Inferior parietal cortex (tissue), 1 donor: ENCODE measurements around the gene ANK2.
A peak's percentile ranks its signal among the peaks of the same experiment; 100 is the strongest.
"Not testable (repeated sequence)": the region's sequence is repeated elsewhere in the genome, so short reads cannot be mapped to it uniquely, and the experiment has no call there.

ENCODE experiments used
- DNase-seq: peaks from one replicate; pipeline ENCODE4 v3.0.0-alpha.2; 2016; ENCODE audit errors: extremely low spot score

The ANK2 gene

DNA sequence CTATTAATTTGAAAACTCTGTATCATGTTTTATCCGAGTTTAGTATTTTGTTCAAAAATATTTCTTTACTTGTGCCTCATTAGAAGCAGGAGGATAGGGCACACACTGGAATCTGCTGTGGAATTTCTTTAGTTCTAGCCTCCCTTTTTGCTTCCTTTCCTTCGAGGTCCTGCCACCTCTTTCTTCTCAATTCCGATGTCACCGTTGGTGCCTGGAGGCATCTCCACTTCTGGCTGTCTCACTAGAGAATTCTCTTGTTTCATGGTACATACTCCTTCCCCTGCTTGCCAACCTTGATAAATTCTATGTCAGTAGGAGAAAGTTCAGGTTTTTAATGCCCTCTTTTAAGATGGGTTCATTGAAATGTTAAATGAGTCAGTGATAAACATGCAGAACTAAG, 140.1 kb downstream of the ANK2 start:
- DNase-seq = no peak

DNA sequence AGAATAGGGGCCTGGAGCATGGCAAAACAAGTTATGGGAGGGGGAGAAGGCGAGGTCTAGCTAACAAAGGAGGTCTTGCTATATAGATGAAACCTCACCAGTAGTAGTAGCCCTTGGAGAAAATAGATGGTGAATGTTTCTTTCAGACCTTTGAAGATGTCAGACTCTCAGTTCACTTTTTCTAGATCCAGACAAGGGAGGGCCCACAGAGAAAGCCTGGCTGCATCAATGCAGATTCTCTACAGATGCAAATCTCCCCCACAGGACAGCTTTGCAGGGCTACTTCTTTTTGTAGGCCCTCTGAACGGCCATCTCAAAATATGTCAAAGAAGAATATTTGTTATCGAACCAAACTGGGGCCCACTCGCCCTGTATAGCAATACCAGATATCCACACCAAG, 159.7 kb downstream of the ANK2 start:
- no peak for DNase-seq

GRCh38 chr4:113209652-113210320, 160.3 kb downstream of the ANK2 start:
- no peak for DNase-seq

GRCh38 chr4:113212613-113213012, 163.2 kb downstream of the ANK2 start:
- DNase-seq = peak; percentile 30

DNA sequence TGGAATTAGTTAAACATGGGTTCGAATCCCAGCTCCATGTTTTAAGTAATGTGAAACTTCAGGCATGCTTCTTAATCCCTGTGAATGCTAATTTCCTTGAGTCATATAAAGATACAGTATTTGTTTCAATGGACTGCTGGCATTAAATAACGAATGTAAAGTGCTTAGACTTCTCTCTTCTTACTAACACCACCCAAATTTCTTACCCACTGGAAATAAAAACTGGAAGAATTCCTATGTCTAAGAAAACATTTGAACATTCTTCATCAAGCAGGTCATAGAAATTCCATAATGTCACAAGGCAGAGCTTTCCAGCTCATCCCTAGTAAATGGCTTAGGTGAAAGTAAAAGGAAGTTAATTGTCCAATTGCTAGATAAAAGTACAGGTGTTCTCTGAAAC, 172.5 kb downstream of the ANK2 start:
- no peak for DNase-seq

- DNase-seq = no peak
Observed at GRCh38 chr4:113222471-113222870, 173.0 kb downstream of the ANK2 start.

- no peak for DNase-seq
Observed at GRCh38 chr4:113223001-113223400, 173.5 kb downstream of the ANK2 start.

- DNase-seq = no peak
Observed at GRCh38 chr4:113232194-113232593, 182.7 kb downstream of the ANK2 start.

DNA sequence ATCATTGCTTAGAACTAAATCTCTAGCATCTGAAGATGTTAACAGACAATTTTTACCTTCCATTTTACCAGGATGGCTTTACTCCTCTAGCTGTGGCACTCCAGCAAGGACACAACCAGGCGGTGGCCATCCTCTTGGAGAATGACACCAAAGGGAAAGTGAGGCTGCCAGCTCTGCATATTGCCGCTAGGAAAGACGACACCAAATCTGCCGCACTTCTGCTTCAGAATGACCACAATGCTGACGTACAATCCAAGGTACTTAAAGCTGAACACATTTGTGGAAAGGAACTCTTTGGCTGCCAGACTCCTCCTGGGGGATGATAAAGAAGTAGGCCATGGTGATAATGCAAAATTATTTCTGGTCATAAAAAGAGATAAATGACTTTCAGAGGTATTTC, 187.5 kb downstream of the ANK2 start:
- DNase-seq = no peak

- no peak for DNase-seq
Observed at GRCh38 chr4:113243312-113243711, 193.9 kb downstream of the ANK2 start.

GRCh38 chr4:113244747-113245146, 195.3 kb downstream of the ANK2 start:
- not testable (repeated sequence) for DNase-seq

DNA sequence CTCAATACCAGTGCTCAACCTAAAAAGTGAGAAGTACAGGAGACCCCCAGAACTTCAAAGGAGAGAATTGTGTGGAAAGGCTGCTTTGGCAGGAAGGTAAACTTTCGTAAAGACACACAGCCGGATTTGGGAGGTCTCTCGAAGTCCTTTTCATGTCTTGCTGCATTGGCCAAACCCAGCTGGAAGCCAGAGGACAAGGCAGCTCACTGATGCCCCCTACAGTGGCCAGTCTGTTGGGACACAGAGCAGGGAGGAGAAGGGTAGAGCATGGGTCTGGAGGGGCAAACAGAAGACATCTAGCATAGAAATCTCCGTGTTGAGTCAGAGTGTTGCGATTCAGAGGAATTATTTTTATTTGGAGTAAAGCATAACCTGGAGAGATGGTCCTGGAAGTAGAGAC, 198.9 kb downstream of the ANK2 start:
- DNase-seq = no peak

DNA sequence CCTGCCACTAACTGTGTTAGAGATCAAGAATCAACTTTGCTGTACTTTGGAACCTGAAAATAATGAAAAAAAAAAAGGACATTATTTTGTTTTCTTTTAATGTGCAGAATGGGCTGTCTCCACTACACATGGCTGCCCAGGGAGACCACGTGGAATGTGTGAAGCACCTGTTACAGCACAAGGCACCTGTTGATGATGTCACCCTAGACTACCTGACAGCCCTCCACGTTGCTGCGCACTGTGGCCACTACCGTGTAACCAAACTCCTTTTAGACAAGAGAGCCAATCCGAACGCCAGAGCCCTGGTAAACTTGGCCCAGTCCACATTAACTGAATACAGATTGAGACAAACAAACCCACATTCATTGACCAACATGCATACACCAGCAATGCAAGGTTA, 206.2 kb downstream of the ANK2 start:
- no peak for DNase-seq

GRCh38 chr4:113256946-113257345, 207.5 kb downstream of the ANK2 start:
- DNase-seq = no peak

DNA sequence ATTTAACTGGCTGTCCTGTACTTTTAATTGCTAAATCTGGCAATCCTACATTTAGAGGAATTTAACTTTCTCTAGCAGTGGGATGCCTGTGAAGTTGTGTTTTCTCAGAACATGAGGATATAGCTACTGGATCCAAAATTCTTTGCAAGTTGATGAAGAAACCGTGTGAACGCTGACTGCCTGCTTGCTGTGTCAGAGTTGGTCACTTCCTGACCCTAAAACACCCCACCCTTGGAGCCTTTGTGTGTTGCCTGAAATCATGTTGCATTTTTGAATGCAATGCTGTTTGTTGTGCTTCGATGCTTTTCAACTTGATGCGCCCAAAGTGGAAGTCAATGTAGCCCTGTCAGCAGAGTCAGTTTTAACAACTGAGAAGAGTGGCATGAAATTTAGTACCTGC, 211.2 kb downstream of the ANK2 start:
- no peak for DNase-seq

- no peak for DNase-seq
Observed at GRCh38 chr4:113263274-113263673, 213.8 kb downstream of the ANK2 start.

DNA sequence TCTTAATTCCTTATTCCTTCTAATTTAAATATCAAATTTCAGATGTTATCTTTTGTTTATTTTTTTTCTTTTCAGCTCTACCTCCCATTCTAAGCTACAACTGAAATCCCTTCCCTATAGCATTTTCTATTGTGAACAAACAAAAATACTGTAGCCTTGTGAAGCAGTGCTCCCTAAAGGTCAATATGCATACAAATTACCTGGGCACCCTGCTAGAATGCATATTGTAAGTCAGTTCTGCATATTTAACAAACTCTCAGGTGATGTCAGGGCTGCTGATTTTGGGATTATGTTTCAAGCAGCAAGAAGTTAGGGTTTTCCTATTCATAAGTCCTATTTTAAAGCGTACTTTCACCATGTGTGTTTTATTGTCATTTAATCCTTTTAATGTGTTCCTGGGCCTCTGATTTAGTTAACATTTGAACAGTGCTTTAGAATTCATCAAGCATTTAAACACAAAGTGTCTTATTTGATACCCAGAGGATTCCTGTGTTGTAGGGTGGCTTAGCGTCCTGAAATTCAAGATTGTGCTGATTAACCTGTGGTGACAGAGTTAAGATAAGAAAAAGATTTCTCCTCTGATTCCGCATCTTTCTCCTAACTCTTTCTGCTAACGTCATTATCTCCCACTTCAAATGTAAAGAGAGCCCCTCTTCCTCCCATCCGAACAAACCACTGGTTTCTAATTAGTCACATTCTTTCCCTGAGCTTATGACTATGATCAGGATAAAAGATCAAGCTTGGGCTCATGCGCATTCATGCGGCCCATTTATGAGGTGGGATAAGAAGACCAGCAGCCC, 221.3 kb downstream of the ANK2 start:
- DNase-seq = no peak

GRCh38 chr4:113272523-113272922, 223.1 kb downstream of the ANK2 start:
- DNase-seq = no peak

DNA sequence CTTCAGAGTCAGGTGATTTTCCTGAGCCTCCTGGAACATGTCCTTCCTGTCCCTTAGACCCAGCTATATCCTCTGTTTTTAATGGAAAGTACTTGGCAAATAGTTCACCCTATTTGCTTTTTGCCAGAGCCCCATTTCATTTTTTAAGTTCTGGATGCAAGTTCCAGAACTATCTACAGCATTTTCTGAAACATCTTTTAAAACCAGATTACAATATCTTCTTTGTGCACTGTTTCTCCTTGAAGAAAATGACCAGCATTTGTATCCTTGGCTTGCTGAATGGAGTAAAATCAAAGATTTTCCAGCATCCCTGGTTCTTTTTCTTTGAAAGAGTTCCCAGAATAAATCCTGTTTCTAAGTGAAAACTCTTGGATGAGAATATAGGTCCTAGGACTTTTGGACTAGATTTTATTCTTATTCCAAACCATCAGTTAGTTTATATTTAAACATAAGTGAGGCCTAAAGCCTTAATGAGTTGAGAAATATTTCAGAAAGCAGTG, 224.3 kb downstream of the ANK2 start:
- no peak for DNase-seq

DNA sequence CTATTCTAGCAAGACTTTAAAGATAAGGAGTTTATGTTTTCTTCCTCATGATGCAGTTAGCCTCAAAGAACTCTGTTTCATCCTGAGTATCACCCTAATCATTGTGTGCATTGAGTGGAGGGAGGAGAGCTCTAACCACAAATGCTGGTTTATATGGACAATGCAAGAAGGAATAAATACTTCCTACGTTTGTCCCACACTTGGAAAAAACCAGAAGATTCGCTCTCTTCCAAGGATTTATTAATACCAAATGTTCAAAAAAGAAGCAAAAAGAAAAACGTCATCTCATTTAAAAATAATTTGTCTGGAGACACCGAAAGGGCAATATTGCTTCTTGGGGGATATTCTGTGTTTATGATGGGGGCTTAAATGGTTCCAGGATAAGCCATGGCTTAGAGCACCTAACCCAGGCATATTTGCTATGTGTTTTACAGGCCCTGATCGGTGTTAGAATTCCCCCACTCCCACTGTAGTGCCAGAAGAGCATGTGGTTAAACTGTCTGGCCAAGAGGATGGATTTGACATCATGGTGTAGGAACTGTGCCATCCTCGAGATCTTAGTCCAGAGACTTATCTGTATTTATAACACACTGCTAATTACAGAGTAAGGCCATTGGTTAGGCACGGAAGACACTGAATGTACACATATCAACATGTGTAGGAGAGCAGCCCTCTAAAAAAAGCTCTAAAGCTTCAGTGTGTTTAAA, 227.2 kb downstream of the ANK2 start:
- DNase-seq = peak; percentile 36

DNA sequence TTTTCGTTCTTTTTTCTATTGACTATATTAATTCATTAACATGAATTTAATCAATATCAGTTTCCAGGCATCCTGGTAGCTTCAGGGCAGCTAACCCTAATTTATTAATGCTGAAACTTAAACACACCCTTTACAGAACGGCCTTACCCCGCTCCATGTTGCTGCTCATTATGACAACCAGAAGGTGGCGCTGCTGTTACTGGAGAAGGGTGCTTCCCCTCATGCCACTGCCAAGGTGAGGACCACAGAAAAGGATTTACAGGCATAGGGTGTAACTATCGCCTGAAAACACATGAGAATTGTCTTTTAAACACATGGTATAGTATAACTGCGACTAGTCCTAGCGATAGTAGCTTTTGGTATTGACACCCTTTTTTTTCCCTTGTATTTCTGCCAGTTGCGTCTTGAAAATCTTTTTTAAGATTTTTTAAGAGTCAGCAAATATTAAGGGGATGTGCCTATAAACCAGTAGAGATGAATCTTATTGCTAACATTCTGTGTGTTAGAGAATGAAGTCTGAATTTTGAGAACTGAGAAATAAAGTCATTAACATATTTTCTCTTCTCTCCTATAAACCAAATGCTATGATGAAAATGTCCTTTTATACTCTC, 229.0 kb downstream of the ANK2 start:
- DNase-seq = peak; percentile 82

DNA sequence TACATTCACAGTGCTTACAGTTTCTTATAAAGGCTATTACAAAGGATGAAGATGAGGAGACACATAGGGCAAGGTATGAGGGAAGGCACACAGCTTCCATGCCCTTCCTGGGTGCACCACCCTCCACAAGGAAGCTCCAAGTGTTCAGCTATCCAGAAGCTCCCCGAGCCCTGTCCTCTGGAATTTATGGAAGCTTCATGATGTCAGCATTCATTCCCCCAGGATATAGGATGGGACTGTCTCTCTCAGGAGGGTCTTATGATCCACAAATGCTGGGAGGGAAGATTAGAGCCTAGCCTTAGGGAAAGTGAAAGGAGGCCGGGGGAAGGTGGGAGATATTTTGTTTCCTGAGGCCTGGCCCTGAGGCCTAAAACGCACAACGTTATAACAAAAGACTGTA, 236.0 kb downstream of the ANK2 start:
- no peak for DNase-seq
